GM23338 (cell line): ENCODE data around the gene SFRP5. TPM values are rescaled to one million over a fixed set of nuclear protein-coding genes. Genes with fewer than 3 reads are reported as not detected.

Experiments used
- ATAC-seq: fragments of 200-7000 bp; cut with Tn5 transposase; 3 replicates; pipeline ENCODE4 v1.9.1; 2020
- DNase-seq: peaks from one replicate; pipeline ENCODE4 v3.0.0-alpha.2; 2015; ENCODE audit warnings: low spot score
- H2AFZ ChIP-seq: fragments of 200-600 bp; sonication (generic); 2 replicates; pipeline ENCODE4 v1.8.0; 2016; ENCODE audit warnings: antibody characterized with exemption, mild to moderate bottlenecking, moderate library complexity
- H3F3A ChIP-seq: fragments of 200-600 bp; sonication (generic); replicated peaks from 2 replicates; pipeline ENCODE4 v1.8.0; 2017; ENCODE audit warnings: antibody characterized with exemption, mixed run types, low read depth
- H3K27ac ChIP-seq: fragments of 200-600 bp; sonication (generic); 2 replicates; pipeline ENCODE4 v1.6.1; 2016; ENCODE audit warnings: low read depth
- H3K27me3 ChIP-seq: fragments of 200-600 bp; sonication (generic); 2 replicates; pipeline ENCODE4 v1.8.0; 2016; ENCODE audit warnings: mild to moderate bottlenecking, mixed run types, moderate library complexity; ENCODE audit not compliant: insufficient read depth
- H3K36me3 ChIP-seq: fragments of 200-600 bp; sonication (generic); 2 replicates; pipeline ENCODE4 v1.8.0; 2016; ENCODE audit warnings: mild to moderate bottlenecking; ENCODE audit not compliant: insufficient read depth
- H3K4me1 ChIP-seq: fragments of 200-600 bp; sonication (generic); 2 replicates; pipeline ENCODE4 v1.8.0; 2016; ENCODE audit warnings: mild to moderate bottlenecking, moderate library complexity; ENCODE audit not compliant: insufficient read depth
- H3K4me2 ChIP-seq: fragments of 200-600 bp; sonication (generic); 2 replicates; pipeline ENCODE4 v1.7.1; 2017; ENCODE audit warnings: mixed run types
- H3K4me3 ChIP-seq: fragments of 200-600 bp; sonication (generic); 2 replicates; pipeline ENCODE4 v1.6.1; 2016; ENCODE audit warnings: mixed run types
- H3K79me2 ChIP-seq: fragments of 200-600 bp; sonication (generic); replicated peaks from 2 replicates; pipeline ENCODE4 v1.8.0; 2017; ENCODE audit warnings: mild to moderate bottlenecking; ENCODE audit not compliant: insufficient read depth
- H3K9me2 ChIP-seq: fragments of 200-600 bp; sonication (generic); 2 replicates; pipeline ENCODE4 v1.8.0; 2017; ENCODE audit not compliant: insufficient read depth
- H4K20me1 ChIP-seq: fragments of 200-600 bp; sonication (generic); replicated peaks from 2 replicates; pipeline ENCODE4 v1.8.0; 2017; ENCODE audit warnings: mild to moderate bottlenecking; ENCODE audit not compliant: insufficient read depth
- H3K27ac Mint-ChIP-seq: 2 replicates; pipeline ENCODE4 v1.8.0; 2020; ENCODE audit warnings: inconsistent platforms, mild to moderate bottlenecking, moderate library complexity, mixed read lengths
- H3K27me3 Mint-ChIP-seq: 3 replicates; pipeline ENCODE4 v1.8.0; 2022; ENCODE audit warnings: low read depth, mild to moderate bottlenecking, moderate library complexity, mixed read lengths, inconsistent platforms; ENCODE audit not compliant: insufficient read depth, poor library complexity
- H3K36me3 Mint-ChIP-seq: 3 replicates; pipeline ENCODE4 v1.8.0; 2021; ENCODE audit warnings: low read depth, mild to moderate bottlenecking, inconsistent platforms, moderate library complexity, mixed read lengths
- H3K4me1 Mint-ChIP-seq: 3 replicates; pipeline ENCODE4 v1.8.0; 2020; ENCODE audit warnings: mild to moderate bottlenecking, inconsistent platforms, mixed read lengths
- H3K4me3 Mint-ChIP-seq: 3 replicates; pipeline ENCODE4 v1.8.0; 2021; ENCODE audit warnings: moderate library complexity, mild to moderate bottlenecking, inconsistent platforms, mixed read lengths
- H3K9me3 Mint-ChIP-seq: 3 replicates; pipeline ENCODE4 v1.8.0; 2020; ENCODE audit warnings: moderate library complexity, mild to moderate bottlenecking, inconsistent platforms, mixed read lengths
- CREB1 ChIP-seq: fragments of 250-450 bp; sonication (Bioruptor Pico); IDR thresholded peaks from 2 replicates; pipeline ENCODE4 v1.5.0; 2020; ENCODE audit warnings: low read depth, mild to moderate bottlenecking, moderate library complexity
- CTCF ChIP-seq, 2 experiments: fragments of 200-600 bp in 1 of 2; sonication (generic) in 1 of 2; conservative IDR thresholded peaks; 2 replicates each; pipeline versions ENCODE4 v1.5.1 to v1.6.1; 2016 to 2017; ENCODE audit warnings: antibody characterized with exemption in 2 of 2, low read depth in 2 of 2, mild to moderate bottlenecking in 2 of 2, moderate library complexity in 1 of 2
- ETS1 ChIP-seq: IDR thresholded peaks from 2 replicates; pipeline ENCODE4 v1.6.1; 2016; ENCODE audit warnings: antibody characterized with exemption
- EZH2 ChIP-seq: fragments of 200-600 bp; sonication (generic); IDR thresholded peaks from one replicate; pipeline ENCODE4 v1.8.0; 2017; ENCODE audit warnings: antibody characterized with exemption, mild to moderate bottlenecking, low read depth; ENCODE audit not compliant: unreplicated experiment
- EZH2phosphoT487 ChIP-seq: fragments of 200-600 bp; sonication (generic); IDR thresholded peaks from one replicate; pipeline ENCODE4 v1.8.1; 2018; ENCODE audit warnings: antibody characterized with exemption; ENCODE audit not compliant: unreplicated experiment
- JUNB ChIP-seq: IDR thresholded peaks from one replicate; pipeline ENCODE4 v1.6.1; 2016; ENCODE audit warnings: antibody characterized with exemption; ENCODE audit not compliant: unreplicated experiment
- NANOG ChIP-seq: IDR thresholded peaks from 2 replicates; pipeline ENCODE4 v1.6.1; 2016; ENCODE audit warnings: antibody characterized with exemption, borderline replicate concordance
- POLR2AphosphoS5 ChIP-seq: IDR thresholded peaks from 2 replicates; pipeline ENCODE4 v1.6.1; 2016; ENCODE audit warnings: antibody characterized with exemption, low read depth
- REST ChIP-seq: IDR thresholded peaks from one replicate; pipeline ENCODE4 v1.6.1; 2018; ENCODE audit warnings: antibody characterized with exemption; ENCODE audit not compliant: unreplicated experiment
- STAT1 ChIP-seq: IDR thresholded peaks from one replicate; pipeline ENCODE4 v1.6.1; 2016; ENCODE audit warnings: antibody characterized with exemption; ENCODE audit not compliant: unreplicated experiment
- ZNF114 ChIP-seq: fragments of 250-450 bp; sonication (Bioruptor Pico); IDR thresholded peaks from 2 replicates; pipeline ENCODE4 v1.5.0; 2020; ENCODE audit warnings: mild to moderate bottlenecking, moderate library complexity
- ZNF331 ChIP-seq: fragments of 250-450 bp; sonication (Bioruptor Pico); IDR thresholded peaks from 2 replicates; pipeline ENCODE4 v1.5.0; 2020; ENCODE audit warnings: low read depth, mild to moderate bottlenecking, moderate library complexity
- ZNF462 ChIP-seq: fragments of 250-450 bp; sonication (Bioruptor Pico); IDR thresholded peaks from 2 replicates; pipeline ENCODE4 v1.5.0; 2020; ENCODE audit warnings: mild to moderate bottlenecking, moderate library complexity
- polyA plus RNA-seq: library from polyadenylated mRNA; unstranded; fragments of >200 nt; fragmentation: Nextera tagmentation; extraction: Ambion mirVana; gene quantifications from 2 replicates; pipeline ENCODE4 v1.2.1, GENCODE V29; 2016
- total RNA-seq: library from RNA; depleted of rRNA; stranded (reverse); fragments of >200 nt; shearing (Covaris generic); gene quantifications from 2 replicates; pipeline ENCODE4 v1.2.3, GENCODE V29; 2014

SFRP5 gene
- total and polyA plus RNA-seq, 2 experiments from 2014 or later = 2.4 to 3.5 TPM

GRCh38 chr10:97760461-97761257 is 11.1 kb downstream of the SFRP5 start:
- Mint-ChIP-seq H3K27ac (no peak overlapping the region; the same call in 1 of the 2 replicates), H3K4me1 (peaks cover 29% of the 10 kb centered on the region), H3K27me3 (peaks cover 21% of the 10 kb centered on the region), H3K36me3 (peaks cover 43% of the 10 kb centered on the region), H3K4me3 (no peak overlapping the region), H3K9me3 (no peaks in the 10 kb centered on the region)
- Histone ChIP-seq H3K27me3 (no peaks in the 10 kb centered on the region), H3K4me1 (peaks cover 7% of the 10 kb centered on the region; the same call in 1 of the 2 replicates), H3K36me3 (peaks cover 4% of the 10 kb centered on the region; the same call in 1 of the 2 replicates), H3K79me2 (no peaks in the 10 kb centered on the region), H3K27ac (no peak overlapping the region), H3K4me3 (no peak overlapping the region), H3K9me2 (no peaks in the 10 kb centered on the region), H3K4me2 (no peak overlapping the region), H2AFZ (no peak overlapping the region), H3F3A (no peaks in the 10 kb centered on the region), H4K20me1 (no peaks in the 10 kb centered on the region; the same call in 1 of the 2 replicates)
- ATAC-seq (no peak), DNase-seq (no peak)
- TF ChIP-seq CREB1 (no peak), NANOG (no peak), CTCF (conservative IDR thresholded peaks at IDR 0.05; ENCODE audit: low read depth in 2 of 2) (no peak), STAT1 (no peak), ZNF462 (CRISPR knock-in tag) (no peak), ETS1 (no peak), EZH2 (no peak), EZH2phosphoT487 (no peak), ZNF114 (CRISPR knock-in tag) (no peak), JUNB (no peak), ZNF331 (CRISPR knock-in tag) (no peak), REST (no peak), POLR2AphosphoS5 (no peak)
